Measurements from ENCODE around the gene ACTN1. TPM values are rescaled to one million over a fixed set of nuclear protein-coding genes. Genes with fewer than 3 reads are reported as not detected.
A peak's percentile ranks its signal among the peaks of the same experiment; 100 is the strongest.

The ACTN1 gene
- total RNA-seq, 1 donor from 2014 or later: 209 TPM

DNA sequence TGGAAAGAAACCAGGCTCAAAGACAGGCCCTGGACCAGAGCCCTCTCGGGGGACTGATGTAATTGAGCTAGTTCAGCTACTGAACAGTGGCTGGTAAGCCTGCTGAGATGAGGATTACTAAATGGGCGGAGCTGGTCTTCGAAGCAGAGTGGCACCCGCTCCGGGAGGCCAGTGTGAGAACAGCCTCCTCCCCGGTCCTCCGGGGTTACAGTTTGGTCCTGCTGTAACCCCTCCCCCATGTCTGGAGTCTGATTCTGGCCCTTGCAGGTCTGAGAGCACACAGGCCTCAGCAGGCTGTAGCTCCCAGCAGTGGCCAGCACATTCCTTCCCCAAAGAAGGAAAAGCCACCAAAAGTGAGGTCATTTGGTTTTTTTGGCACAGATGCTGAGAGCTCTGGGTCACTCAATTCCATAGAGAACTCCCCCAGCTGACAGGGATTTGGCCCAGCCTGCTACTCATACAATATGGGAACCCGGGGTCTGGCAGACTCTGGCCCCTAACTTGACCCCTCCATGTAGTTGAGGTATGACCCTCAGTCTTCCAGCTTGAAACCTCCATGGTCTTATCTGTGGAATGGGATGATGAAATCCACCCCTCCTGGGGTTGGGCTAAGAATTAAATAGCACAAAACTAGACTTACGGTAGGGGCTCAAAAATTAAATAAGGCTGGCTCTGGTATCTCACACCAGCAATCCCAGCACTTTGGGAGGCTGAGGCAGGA lies 39.0 kb downstream of the ACTN1 start:
- DNase-seq (ENCODE audit: extremely low spot score in 2 of 2): no peak
- TF ChIP-seq, protein P1, sequence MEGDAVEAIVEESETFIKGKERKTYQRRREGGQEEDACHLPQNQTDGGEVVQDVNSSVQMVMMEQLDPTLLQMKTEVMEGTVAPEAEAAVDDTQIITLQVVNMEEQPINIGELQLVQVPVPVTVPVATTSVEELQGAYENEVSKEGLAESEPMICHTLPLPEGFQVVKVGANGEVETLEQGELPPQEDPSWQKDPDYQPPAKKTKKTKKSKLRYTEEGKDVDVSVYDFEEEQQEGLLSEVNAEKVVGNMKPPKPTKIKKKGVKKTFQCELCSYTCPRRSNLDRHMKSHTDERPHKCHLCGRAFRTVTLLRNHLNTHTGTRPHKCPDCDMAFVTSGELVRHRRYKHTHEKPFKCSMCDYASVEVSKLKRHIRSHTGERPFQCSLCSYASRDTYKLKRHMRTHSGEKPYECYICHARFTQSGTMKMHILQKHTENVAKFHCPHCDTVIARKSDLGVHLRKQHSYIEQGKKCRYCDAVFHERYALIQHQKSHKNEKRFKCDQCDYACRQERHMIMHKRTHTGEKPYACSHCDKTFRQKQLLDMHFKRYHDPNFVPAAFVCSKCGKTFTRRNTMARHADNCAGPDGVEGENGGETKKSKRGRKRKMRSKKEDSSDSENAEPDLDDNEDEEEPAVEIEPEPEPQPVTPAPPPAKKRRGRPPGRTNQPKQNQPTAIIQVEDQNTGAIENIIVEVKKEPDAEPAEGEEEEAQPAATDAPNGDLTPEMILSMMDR (IDR thresholded peaks at IDR 0.05): no peak
- TF ChIP-seq POLR2A (IDR thresholded peaks at IDR 0.05) (no peak), POLR2AphosphoS5 (IDR thresholded peaks at IDR 0.05; ENCODE audit: insufficient read depth in 1 of 2, low read depth in 1 of 2) (peak; percentile 74 to 80)
- Histone ChIP-seq H3K36me3 (no peaks in the 10 kb centered on the region), H3K9me3 (no peaks in the 10 kb centered on the region), H3K4me3 (peak overlapping the region in 1 of 2 donors; percentile 10), H3K27ac (peak overlapping the region; percentile 83), H3K4me1 (peaks cover 93% of the 10 kb centered on the region), H3K27me3 (no peaks in the 10 kb centered on the region)
- intact Hi-C loops (cut with DNase I): loop anchor here (5.0 kb wide), 1 partner anchor 37 kb away; the partner anchor contains the start of gene ACTN1

DNA sequence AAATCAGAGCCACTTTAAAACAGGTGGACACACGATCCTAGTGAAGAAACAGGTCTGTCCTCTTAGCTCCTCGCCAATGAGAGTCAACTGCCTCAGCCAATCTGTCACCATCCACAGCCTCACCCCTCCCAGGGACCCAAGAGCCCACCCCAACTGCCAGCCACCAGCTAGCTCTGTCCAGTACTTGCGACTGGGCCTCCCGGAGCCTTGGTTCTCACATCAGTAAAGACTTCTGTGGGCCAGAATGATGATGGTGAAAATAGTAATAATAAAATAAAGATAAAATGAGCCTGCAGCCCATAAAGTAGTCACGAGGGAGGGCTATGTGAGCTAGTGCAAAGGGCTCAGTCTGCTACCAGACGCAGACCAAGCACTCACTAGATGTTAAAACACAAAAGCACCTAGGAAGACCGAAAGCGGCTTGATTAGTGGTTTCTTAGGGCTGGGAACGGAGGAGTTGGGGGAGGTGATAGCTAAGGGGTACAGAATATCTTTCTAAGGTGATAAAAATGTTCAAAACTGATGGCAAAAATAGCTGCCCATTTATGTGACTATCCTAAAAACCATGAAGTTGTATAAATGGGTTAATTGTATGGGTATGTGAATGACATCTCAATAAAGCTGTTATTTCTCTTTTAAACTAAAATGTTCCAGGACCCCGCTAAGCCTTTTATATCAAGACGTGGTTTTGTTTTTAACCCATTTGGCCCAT lies 39.8 kb downstream of the ACTN1 start:
- DNase-seq (ENCODE audit: extremely low spot score in 2 of 2): no peak
- peak overlapping the region in 1 of 2 donors; percentile 10 for H3K4me3 ChIP-seq

DNA sequence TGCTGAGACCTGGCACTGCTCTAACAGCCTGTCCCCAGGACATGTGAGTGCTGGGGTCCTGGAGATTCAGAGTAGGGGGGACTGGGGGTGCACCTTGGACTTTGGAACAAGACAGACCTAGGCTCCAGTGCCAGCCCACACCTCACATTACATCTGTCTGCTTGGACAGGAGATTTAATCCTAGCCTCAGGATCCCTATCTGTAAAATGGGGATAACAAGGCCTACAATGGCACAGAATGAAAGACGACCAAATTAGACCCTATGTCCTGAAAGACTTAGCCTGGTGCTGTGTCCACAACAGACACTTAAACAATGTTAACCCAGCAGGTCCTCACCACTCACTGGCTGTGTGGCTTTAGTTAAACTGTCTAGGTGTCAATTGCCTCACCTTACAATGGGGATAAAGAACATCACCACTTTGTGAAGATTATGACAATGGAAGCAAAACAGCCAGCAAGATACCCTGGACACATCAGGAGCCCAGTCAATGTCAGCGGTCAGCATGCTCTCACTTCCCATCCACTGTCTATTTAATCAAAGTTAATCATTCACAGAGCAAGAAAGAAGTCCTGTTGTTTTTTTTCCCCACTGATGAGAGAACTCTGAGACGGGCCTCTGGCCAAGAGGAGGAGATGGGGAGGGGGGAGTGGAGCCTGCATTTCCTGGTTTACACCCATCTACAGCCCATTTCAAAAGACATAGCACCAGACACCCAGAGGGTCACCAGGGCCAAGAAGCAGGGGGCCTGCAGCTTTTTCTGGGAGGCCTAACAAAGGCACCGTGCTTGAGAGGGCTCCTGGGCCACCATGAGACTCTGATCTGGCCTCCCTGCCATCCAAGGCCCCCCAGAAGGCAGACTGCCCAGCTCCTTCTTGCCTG lies 40.6 kb downstream of the ACTN1 start:
- no peaks in the 10 kb centered on the region for H3K27me3 ChIP-seq
- intact Hi-C loops (cut with DNase I): loop anchor here (5.0 kb wide), 1 partner anchor 39 kb away; the partner anchor contains the start of gene ACTN1
- TF ChIP-seq, protein P1 (IDR thresholded peaks at IDR 0.05): no peak
- peak overlapping the region; percentile 83 for H3K27ac ChIP-seq
- H3K4me3 ChIP-seq: no peak overlapping the region
- H3K4me1 ChIP-seq: peaks cover 95% of the 10 kb centered on the region
- no peaks in the 10 kb centered on the region for H3K9me3 ChIP-seq
- no peak for DNase-seq (ENCODE audit: extremely low spot score in 2 of 2)
- H3K36me3 ChIP-seq: no peaks in the 10 kb centered on the region

More for the DNA sequence above, 39.8 kb downstream of the ACTN1 start:
- Histone ChIP-seq H3K27me3 (no peaks in the 10 kb centered on the region), H3K36me3 (no peaks in the 10 kb centered on the region), H3K4me1 (peaks cover 94% of the 10 kb centered on the region), H3K9me3 (no peaks in the 10 kb centered on the region), H3K27ac (peak overlapping the region; percentile 83)
- TF ChIP-seq POLR2A (IDR thresholded peaks at IDR 0.05) (no peak), POLR2AphosphoS5 (IDR thresholded peaks at IDR 0.05; ENCODE audit: insufficient read depth in 1 of 2, low read depth in 1 of 2) (no peak)
- TF ChIP-seq, protein P1 (IDR thresholded peaks at IDR 0.05): no peak
- intact Hi-C loops (cut with DNase I): loop anchor here (5.0 kb wide), 1 partner anchor 38 kb away; the partner anchor contains the start of gene ACTN1

DNA sequence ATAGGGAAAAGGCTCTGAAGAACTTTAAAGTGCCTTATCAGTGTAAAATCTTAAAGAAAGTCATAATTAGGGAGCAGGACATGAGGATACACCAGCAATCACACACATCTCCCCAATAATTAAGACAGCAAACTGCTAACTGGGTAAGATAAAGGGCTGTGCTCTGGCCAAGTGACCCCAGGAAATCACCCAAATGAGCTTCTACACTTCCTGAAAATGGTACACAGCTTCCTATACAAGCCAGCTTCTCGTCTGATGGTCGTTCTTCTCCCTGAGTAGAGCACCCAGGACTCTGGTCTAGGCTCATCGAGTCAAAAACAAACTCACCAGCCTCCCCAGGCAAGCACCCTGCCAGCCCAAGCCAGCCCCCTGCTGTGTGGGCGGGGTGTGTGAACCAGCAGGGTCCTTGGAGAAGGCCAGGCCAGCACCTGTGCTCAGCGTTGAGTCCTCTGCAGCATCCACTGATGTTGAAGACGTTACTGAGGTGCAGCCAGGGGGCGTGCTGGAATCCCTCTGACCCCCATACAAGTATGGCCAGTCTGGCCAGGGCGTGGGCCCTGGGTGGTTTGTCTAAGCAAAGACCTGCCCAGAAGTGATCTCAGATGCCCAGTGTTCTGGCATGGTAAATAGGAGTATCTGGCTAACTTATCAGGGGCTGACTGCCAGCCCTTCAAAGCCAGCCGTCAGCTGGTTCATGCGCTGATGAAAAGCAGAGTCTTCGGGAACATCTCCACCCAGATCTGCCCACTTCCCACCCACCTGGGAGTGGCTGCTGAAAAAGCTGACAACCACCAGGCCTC lies 41.4 kb downstream of the ACTN1 start:
- Histone ChIP-seq H3K27ac (peak overlapping the region; percentile 83), H3K27me3 (no peaks in the 10 kb centered on the region), H3K4me1 (peaks cover 95% of the 10 kb centered on the region), H3K36me3 (no peaks in the 10 kb centered on the region), H3K9me3 (no peaks in the 10 kb centered on the region), H3K4me3 (no peak overlapping the region)
- no peak for DNase-seq (ENCODE audit: extremely low spot score in 2 of 2)
- TF ChIP-seq POLR2A (IDR thresholded peaks at IDR 0.05) (no peak), POLR2AphosphoS5 (IDR thresholded peaks at IDR 0.05; ENCODE audit: insufficient read depth in 1 of 2, low read depth in 1 of 2) (peak; percentile 73 to 80)
- TF ChIP-seq, protein P1 (IDR thresholded peaks at IDR 0.05): peak in 1 of 3 experiments; percentile 30
- intact Hi-C loops (cut with DNase I): loop anchor here (5.0 kb wide), 1 partner anchor 40 kb away; the partner anchor contains the start of gene ACTN1
